Hepatocyte (in vitro differentiated cells): ENCODE results near the gene KLHL3.

ENCODE experiments used
- EZH2 ChIP-seq: fragments of 200-600 bp; sonication (generic); IDR thresholded peaks from 2 replicates; pipeline ENCODE4 v1.6.1; 2016; ENCODE audit warnings: antibody characterized with exemption, mild to moderate bottlenecking, borderline replicate concordance
- EZH2phosphoT487 ChIP-seq: fragments of 200-600 bp; sonication (generic); IDR thresholded peaks from one replicate; pipeline ENCODE4 v1.6.1; 2018; ENCODE audit warnings: antibody characterized with exemption, mild to moderate bottlenecking, low read depth, moderate library complexity; ENCODE audit not compliant: unreplicated experiment, severe bottlenecking
- TF ChIP-seq, protein P1 (sequence below): fragments of 200-600 bp; sonication (generic); IDR thresholded peaks from 2 replicates; pipeline ENCODE4 v1.5.1; 2016; ENCODE audit warnings: antibody characterized with exemption, mild to moderate bottlenecking; ENCODE audit not compliant: poor library complexity

DNA sequence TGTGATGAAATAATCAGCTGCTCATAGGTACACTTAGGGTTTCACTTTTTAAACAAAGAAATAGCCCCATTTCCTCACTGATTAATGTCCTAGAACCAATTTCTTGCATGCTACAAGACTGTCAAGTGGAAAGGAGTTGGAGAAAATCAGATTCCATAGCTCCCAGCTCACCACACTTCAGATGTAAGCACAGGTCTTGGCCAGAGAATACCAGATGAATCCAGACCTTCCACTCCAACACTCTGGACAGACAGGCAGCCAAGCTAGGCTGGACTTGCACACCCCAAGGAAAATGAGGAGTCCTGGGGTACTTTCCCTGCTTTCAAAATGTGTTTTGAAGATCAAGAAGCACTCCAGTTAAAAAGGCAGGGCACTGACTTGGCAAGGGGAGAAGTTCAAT is 68.5 kb downstream of the KLHL3 start:
- TF ChIP-seq EZH2 = no peak
- TF ChIP-seq EZH2phosphoT487 = no peak
- TF ChIP-seq, protein P1, sequence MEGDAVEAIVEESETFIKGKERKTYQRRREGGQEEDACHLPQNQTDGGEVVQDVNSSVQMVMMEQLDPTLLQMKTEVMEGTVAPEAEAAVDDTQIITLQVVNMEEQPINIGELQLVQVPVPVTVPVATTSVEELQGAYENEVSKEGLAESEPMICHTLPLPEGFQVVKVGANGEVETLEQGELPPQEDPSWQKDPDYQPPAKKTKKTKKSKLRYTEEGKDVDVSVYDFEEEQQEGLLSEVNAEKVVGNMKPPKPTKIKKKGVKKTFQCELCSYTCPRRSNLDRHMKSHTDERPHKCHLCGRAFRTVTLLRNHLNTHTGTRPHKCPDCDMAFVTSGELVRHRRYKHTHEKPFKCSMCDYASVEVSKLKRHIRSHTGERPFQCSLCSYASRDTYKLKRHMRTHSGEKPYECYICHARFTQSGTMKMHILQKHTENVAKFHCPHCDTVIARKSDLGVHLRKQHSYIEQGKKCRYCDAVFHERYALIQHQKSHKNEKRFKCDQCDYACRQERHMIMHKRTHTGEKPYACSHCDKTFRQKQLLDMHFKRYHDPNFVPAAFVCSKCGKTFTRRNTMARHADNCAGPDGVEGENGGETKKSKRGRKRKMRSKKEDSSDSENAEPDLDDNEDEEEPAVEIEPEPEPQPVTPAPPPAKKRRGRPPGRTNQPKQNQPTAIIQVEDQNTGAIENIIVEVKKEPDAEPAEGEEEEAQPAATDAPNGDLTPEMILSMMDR = no peak
